NOMO-1 treated with dmso at 0.1 percent for 144 hours (cell line): ENCODE measurements around the gene KLHL3.
"Not testable (repeated sequence)": the region's sequence is repeated elsewhere in the genome, so short reads cannot be mapped to it uniquely, and the experiment has no call there.

Experiments used
- DNase-seq: peaks from one replicate; lab custom pipeline; 2025; ENCODE audit not compliant: unreplicated experiment; lab: John Stamatoyannopoulos, UW

Gene KLHL3

DNA sequence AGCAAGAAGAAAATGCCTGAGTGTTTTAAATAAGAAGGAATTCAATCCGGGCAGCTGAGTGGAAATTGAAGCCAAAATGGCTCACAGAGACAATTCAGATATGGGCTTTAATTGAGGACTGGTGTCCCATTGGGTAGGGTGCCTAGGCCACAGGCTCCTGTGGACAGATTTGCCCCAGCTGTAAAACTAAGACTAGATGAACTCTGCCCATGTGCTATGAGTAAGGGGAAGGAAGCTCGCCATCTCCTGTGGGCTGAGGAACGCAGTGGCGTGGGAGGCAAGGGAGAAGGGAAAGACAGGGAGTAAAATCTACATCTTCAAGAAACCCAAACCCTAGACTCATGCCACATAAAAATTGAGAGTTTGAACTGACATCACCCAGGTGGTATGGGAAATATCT is 66.1 kb downstream of the KLHL3 start:
- DNase-seq: no peak

DNA sequence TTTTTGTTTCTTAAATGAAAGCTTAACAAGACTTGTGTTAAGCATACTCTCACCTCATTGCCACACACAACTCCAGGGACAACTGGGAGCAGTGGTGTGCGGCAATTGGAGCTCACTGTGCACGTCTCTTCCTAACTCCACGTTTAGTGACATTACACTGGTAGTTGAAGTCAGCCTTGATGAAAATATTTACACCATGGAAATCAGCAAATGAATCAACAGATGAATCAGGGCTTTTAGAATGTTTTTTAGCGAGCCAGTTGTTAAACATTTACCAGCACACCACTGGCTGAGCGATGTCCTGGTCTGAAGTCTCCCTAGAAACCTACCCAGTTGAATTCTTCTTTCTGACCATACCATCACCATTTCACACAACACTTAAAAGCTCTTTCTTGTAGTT is 67.3 kb downstream of the KLHL3 start:
- DNase-seq: no peak

GRCh38 chr5:137667341-137667740 is 68.5 kb downstream of the KLHL3 start:
- DNase-seq: no peak

DNA sequence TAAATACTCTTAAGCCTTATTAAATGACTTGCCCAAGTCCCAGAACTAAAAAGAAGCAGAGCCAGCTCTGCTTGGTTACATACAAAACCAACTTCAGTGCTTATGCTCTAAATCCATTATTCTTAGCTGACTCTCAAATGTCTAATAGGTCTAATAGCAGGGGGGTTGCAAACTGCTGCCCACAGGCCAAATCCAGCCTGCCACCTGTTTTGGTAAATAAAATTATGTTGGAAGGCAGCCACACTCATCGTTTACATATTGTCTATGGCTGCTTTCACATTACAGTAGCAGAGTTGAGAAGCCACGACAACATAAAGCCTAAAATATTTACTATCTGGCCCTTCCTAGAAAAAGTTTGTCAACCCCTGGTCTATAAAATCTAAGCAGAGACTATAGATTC is 69.0 kb downstream of the KLHL3 start:
- no peak for DNase-seq

- no peak for DNase-seq
Measured at GRCh38 chr5:137666461-137666850, 69.4 kb downstream of the KLHL3 start.

DNA sequence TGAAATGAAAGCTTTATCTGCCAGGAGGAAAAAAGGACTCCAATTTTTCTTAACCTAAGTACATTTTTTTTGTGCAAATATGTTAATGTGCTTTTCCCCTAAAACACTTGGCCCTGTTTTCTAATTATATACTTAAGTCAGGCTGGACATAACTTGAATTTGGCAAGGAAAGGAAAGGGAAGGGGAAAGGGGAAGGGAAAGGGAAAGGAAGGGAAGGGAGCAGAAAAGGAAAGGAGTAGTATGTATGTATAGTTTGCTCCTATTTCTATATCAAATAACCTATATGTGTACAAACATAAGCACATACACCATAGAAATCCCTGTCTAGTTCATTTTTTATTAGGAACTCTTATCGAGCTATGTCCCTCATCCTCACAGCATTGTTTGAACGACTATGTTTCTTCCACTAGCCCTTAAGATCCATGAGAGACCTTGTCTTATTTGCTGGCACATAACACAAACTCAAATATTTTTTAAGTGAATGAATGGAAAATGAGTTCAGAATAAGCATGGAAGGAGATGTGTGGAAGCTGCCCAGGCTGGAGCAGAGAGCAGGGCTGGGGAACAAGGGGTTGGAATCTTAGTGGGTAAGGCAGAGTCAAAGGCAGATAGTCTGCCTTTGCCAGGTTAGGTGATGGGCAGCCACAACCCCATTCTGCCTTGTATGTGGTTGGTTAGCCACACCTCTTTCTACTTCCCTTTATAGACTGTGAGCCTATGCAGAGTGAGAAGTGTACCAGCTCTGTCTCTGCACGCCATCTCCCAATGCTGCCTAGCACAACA is 70.0 kb downstream of the KLHL3 start:
- DNase-seq: peak; percentile 59

DNA sequence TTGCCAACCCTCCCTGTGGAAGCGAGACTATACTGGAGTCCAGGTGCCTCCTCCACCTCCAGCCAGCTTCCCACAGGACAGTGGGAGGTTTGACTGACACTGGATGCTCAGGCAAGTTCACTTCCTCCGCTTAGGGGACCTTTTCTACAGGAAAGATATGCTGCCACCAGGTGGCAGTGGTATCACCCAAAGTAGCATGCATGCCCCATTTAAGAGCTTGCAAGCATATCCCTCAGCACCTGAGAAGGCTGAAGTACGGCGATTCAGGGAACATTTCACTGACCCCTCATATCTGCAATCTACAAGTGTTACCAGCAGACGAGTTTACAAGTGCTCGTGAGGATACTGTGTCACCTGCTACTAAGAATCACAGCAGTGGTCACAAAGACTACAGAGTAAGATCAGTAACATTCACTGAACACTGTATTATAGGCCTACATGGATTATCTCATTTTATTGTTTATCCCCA is 75.5 kb downstream of the KLHL3 start:
- peak; percentile 19 for DNase-seq

DNA sequence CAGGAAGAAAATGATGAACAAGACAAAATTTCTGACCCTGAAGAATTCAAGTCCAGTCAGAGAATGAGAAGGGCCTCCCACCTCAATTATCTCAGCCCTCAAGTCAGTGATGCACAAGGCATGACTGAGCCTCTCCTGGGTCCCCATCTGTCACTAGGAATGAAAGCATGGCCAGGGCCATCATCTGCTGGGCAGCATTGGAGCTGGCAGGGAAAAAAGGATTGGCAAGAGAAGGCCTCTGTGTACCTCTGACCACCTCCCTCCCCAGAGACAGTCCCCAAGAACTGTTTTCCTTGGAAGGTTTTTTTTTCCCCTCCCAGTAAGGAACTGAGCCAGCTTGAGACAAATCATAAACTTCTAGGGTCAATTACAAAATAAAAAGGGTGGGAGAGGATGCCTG is 76.7 kb downstream of the KLHL3 start:
- no peak for DNase-seq

GRCh38 chr5:137658324-137658723 is 77.6 kb downstream of the KLHL3 start:
- DNase-seq: no peak

- no peak for DNase-seq
Measured at GRCh38 chr5:137657073-137657472, 78.8 kb downstream of the KLHL3 start.

DNA sequence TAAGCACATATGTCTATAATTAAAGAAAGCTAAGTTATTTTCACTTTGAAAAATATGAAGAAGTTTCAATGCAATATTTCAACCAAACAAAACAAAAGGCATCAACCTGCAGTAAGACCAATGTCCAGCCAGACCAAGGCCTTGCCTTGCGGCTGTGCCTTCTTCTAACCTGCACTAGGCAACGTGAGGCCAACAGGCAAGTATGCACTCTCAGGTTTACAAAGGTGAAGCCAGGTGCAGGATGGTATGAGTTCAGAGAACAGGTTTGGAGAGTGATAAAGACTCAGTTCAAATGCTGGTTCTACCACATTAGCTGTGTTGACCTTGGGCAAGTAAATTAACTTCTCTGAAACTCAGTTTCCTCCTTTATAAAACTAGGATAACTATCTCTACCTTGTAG is 79.3 kb downstream of the KLHL3 start:
- no peak for DNase-seq

DNA sequence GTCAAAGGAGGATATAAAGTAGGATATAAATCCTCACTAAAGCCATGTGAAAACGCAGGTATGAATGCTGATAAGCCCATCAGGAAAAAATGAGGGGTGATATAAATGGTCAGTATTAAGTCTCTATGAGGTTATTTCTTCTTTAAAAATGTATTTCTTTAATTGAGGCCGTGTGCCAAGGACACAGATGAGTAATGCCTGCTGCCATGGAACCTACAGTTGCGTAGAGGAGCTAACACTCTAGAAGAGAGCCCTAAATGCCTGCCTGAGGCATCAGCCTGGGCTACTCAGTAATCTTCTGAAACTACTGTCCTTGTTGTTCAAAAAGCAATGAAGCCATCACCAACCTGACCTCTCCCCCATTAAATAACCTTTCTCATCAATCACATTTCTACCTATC is 84.9 kb downstream of the KLHL3 start:
- DNase-seq: no peak

- DNase-seq: no peak
Measured at GRCh38 chr5:137649228-137649935, 86.5 kb downstream of the KLHL3 start.

DNA sequence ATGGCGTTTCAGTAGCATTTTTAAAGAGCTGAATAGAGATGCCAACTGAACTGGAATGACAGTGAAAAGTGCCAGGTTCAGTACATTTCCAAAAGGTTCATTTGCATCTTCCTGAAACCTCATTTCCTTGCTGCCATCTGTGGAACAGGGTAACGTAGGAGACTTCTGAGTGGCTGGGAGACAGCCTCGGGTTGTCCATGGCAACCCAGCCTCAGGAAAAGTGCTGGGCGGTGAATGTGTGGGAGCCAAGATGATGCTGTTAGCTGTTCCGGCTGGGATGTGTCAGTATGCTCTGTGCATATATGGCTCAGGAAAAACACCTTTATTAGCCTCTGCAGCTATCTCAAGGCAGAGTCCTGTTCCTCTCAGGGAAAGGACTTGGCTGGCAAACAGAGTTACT is 87.5 kb downstream of the KLHL3 start:
- no peak for DNase-seq

DNA sequence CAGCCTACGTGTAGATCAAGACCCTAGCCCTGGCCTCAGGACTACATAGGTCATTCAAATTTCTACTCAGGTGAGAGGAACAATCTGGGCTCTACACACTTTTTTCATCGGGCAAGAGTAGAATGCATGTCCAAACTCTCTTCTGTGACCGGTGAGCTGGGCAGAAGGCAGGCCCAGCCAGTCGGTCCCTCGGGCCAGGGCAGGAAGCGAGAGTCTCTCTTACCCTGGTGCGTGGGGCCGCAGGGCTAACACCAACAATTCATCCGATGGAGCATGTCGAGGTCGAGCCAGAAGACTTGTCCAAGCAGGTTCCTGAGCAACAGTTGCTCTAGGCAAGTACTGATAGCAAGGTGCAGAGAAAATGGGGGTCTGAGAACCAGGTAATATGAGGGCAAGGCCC is 88.5 kb downstream of the KLHL3 start:
- DNase-seq: no peak

DNA sequence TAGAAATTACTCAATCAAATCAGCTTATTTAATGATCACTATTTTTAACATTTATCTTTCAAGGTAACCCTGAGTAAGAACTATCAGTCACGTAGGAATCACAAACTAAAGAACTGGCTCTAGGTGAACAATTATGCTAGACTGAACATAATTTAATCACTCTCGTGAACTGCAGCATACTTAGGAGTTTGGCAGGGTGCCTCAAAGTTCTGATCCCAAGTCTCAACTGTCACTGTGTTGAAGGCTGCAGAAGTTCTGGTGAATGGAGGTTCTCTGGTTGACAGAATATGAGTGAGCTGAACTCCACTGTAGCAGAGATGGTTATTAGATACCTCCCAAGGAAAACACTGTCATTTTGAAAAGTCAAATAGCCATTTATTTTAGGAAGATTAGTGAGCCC is 89.1 kb downstream of the KLHL3 start:
- DNase-seq: no peak

DNA sequence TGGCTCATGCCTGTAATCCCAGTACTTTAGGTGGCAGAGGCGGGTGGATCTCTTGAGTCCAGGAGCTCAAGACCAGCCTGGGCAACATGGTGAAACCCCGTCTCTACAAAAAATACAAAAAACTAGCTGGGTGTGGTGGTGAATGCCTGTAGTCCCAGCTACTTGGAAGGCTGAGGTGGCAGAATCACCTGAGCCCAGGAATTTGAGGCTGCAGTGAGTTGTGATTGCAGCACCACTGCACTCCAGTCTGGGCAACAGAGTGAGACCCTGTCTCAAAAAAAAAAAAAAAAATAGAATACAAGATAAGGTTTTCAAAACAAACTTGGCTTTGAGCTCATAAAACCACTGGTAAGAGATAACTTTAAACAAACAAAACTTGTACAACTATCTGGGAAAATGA is 92.8 kb downstream of the KLHL3 start:
- not testable (repeated sequence) for DNase-seq

DNA sequence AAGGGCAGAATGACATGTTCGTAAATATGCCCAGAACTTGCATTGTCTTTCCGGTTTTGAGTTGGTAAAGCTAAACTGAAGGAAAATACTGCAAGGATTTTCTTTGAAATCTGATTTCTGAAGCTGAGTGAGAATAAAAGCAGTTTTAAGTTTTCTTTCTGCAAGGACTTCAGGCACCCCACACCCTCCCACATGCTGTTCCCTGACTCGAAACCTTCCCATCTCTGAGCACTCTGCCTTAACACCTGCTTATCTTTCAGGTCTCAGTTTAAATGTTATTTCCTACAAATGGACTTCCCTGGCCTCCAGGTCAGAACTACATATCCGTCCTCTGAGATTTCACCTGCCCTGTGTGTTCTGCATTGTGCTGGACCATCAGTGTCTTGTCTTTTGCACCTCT is 93.8 kb downstream of the KLHL3 start:
- DNase-seq: no peak

GRCh38 chr5:137641148-137641547 is 94.7 kb downstream of the KLHL3 start:
- no peak for DNase-seq

GRCh38 chr5:137639645-137640044 is 96.2 kb downstream of the KLHL3 start:
- DNase-seq: no peak

DNA sequence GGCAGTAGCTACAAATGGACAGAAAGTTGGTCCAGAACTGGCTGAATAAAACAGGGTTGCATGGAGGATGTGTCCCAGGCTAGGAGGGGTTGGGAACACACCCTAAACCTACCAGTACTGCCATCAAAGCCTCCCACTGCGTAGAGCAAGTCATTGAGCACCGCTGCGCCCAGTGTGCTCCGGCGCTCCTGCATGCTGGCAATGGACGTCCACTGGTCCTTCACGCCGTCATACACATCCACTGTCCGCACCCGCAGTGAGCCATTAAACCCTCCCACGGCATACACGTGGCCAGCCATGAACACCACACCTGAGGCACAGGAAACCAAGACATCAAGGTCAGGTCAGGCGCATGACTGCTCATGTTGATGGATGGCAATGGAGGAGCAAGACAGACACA is 97.0 kb downstream of the KLHL3 start:
- DNase-seq: no peak

DNA sequence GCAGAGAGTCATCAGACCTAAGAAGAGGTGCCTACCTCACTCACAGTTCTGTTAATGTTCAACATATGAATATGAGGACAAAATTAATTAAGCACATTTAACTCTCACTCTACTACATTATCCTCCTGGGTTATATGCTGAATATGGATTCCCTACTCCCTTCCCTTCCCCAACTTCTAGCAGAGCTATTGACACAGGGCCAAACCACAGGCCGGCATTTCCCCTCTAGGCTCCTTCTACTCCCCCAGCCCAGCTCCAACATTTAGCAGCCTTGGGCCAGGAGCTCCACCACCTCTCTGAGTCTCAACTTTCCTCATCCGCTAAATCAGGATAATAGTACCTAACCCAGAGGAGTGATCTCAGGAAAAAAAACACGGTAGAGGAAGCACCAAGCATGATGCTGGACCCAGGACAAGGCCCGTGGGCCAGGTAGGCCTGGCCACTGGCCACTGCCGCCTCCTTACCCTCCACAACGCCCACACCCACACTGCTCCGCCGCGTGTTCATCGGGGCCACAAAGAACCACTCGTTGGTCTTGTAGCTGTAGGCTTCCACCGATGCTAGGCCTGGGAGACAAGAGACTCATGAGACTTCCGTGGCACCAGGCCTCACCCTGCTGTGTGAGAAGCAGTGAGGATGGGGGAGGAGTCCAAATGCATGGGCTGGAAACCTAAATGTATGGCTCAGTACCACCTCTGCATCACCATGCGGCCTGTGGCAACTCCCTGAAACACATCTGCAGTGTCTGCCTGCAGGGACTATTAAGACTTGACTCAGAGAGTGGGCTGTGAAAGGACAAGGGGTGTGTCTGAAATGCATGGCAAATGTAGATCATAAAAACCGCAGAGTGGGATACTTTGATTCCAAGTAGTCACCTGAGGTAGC is 98.8 kb downstream of the KLHL3 start:
- DNase-seq: no peak
